MM.1S (cell line): ENCODE results near the gene ZNF618.

Experiments used
- CTCF ChIP-seq: fragments of 300-600 bp; sonication (generic); IDR thresholded peaks from 2 replicates; pipeline ENCODE4 v1.5.1; 2016; ENCODE audit warnings: antibody characterized with exemption, low read length, mixed read lengths
- EZH2 ChIP-seq: fragments of 300-600 bp; sonication (generic); optimal IDR thresholded peaks from 2 replicates; pipeline ENCODE3; 2017; ENCODE audit warnings: low read depth, mild to moderate bottlenecking, antibody characterized with exemption, low read length, mixed read lengths
- EZH2phosphoT487 ChIP-seq: fragments of 300-600 bp; sonication (generic); IDR thresholded peaks from 2 replicates; pipeline ENCODE4 v1.6.1; 2018; ENCODE audit warnings: antibody characterized with exemption, low read length

GRCh38 chr9:114092336-114092735, 216.2 kb downstream of the ZNF618 start:
- TF ChIP-seq CTCF: no peak
- TF ChIP-seq EZH2: no peak
- TF ChIP-seq EZH2phosphoT487: no peak
